ENCODE measurements around the gene DPP4. TPM values are rescaled to one million over a fixed set of nuclear protein-coding genes. Genes with fewer than 3 reads are reported as not detected.
A peak's percentile ranks its signal among the peaks of the same experiment; 100 is the strongest.

The DPP4 gene
- 0.80 and 1.4 TPM in 2 replicates for total RNA-seq (2021)
- percentile 33 among the genes with signal in this experiment for Bru-seq, nascent RNA
- BruChase-seq, experiment 1, labeled RNA remaining after a 2-hour chase = percentile 26 among the genes with signal in this experiment
- BruChase-seq, experiment 2, labeled RNA remaining after a 6-hour chase = percentile 24 among the genes with signal in this experiment
- long read RNA-seq = 0 reads

- DNase-seq (ENCODE audit: low spot score) = peak; percentile 19
- Histone ChIP-seq H3K4me1 (ENCODE audit: insufficient read depth, low read length, poor library complexity, severe bottlenecking) (peaks cover 4% of the 10 kb centered on the region), H3K27ac (ENCODE audit: low read depth, low read length, poor library complexity, severe bottlenecking) (no peak within 1 kb of the TSS), H3K36me3 (ENCODE audit: insufficient read depth, low read length, poor library complexity, severe bottlenecking) (no peaks in the 10 kb centered on the region), H3K4me3 (ENCODE audit: low read depth, low read length, poor library complexity, severe bottlenecking) (peak within 1 kb of the TSS; percentile 50), H3K9me3 (ENCODE audit: low read depth, low read length, poor library complexity, severe bottlenecking) (no peaks in the 10 kb centered on the region), H3K27me3 (replicated peaks; ENCODE audit: insufficient read depth, low read depth, low read length, poor library complexity) (peaks cover 15% of the 10 kb centered on the region)
- intact Hi-C loops (cut with micrococcal nuclease; ENCODE audit: unreplicated experiment) = no loop called here
- TF ChIP-seq EZH2 (IDR thresholded peaks at IDR 0.05; ENCODE audit: borderline replicate concordance, low read depth, low read length, poor library complexity, severe bottlenecking) = no peak
- no TSS peak for BruUV-seq (replicated peaks)
- ChIA-PET POLR2A (ENCODE audit: low non-redundant PET) (no interaction called here), CTCF (no interaction called here)
Observed at GRCh38 chr2:162073888-162074631, at the start of gene DPP4. Gene DPP4 (minus strand): TSS chr2:162074215. CDS start chr2:162073981, 234 bp downstream.

GRCh38 chr2:162118166-162119031 lies 44.4 kb upstream of the DPP4 start:
- intact Hi-C loops (cut with micrococcal nuclease; ENCODE audit: unreplicated experiment) = no loop called here
- DNase-seq (ENCODE audit: low spot score) = no peak
- H3K4me3 ChIP-seq (ENCODE audit: low read depth, low read length, poor library complexity, severe bottlenecking) = no peak overlapping the region
- H3K27ac ChIP-seq (ENCODE audit: low read depth, low read length, poor library complexity, severe bottlenecking) = no peak overlapping the region
- TF ChIP-seq, protein P1, sequence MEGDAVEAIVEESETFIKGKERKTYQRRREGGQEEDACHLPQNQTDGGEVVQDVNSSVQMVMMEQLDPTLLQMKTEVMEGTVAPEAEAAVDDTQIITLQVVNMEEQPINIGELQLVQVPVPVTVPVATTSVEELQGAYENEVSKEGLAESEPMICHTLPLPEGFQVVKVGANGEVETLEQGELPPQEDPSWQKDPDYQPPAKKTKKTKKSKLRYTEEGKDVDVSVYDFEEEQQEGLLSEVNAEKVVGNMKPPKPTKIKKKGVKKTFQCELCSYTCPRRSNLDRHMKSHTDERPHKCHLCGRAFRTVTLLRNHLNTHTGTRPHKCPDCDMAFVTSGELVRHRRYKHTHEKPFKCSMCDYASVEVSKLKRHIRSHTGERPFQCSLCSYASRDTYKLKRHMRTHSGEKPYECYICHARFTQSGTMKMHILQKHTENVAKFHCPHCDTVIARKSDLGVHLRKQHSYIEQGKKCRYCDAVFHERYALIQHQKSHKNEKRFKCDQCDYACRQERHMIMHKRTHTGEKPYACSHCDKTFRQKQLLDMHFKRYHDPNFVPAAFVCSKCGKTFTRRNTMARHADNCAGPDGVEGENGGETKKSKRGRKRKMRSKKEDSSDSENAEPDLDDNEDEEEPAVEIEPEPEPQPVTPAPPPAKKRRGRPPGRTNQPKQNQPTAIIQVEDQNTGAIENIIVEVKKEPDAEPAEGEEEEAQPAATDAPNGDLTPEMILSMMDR (conservative IDR thresholded peaks at IDR 0.05; ENCODE audit: low read depth, low read length) = no peak
- TF ChIP-seq EZH2 (IDR thresholded peaks at IDR 0.05; ENCODE audit: borderline replicate concordance, low read depth, low read length, poor library complexity, severe bottlenecking) = no peak
- no peaks in the 10 kb centered on the region for H3K36me3 ChIP-seq (ENCODE audit: insufficient read depth, low read length, poor library complexity, severe bottlenecking)
- no peaks in the 10 kb centered on the region for H3K9me3 ChIP-seq (ENCODE audit: low read depth, low read length, poor library complexity, severe bottlenecking)
- ChIA-PET CTCF (no interaction called here), POLR2A (ENCODE audit: low non-redundant PET) (no interaction called here)
- H3K4me1 ChIP-seq (ENCODE audit: insufficient read depth, low read length, poor library complexity, severe bottlenecking) = no peaks in the 10 kb centered on the region
- no peaks in the 10 kb centered on the region for H3K27me3 ChIP-seq (replicated peaks; ENCODE audit: insufficient read depth, low read depth, low read length, poor library complexity)
- BruUV-seq (replicated peaks) = no TSS peak

GRCh38 chr2:162116352-162116751 lies 42.3 kb upstream of the DPP4 start:
- DNase-seq (ENCODE audit: low spot score) = no peak
- Histone ChIP-seq H3K9me3 (ENCODE audit: low read depth, low read length, poor library complexity, severe bottlenecking) (no peaks in the 10 kb centered on the region), H3K4me3 (ENCODE audit: low read depth, low read length, poor library complexity, severe bottlenecking) (no peak overlapping the region), H3K27me3 (replicated peaks; ENCODE audit: insufficient read depth, low read depth, low read length, poor library complexity) (no peaks in the 10 kb centered on the region), H3K36me3 (ENCODE audit: insufficient read depth, low read length, poor library complexity, severe bottlenecking) (no peaks in the 10 kb centered on the region), H3K4me1 (ENCODE audit: insufficient read depth, low read length, poor library complexity, severe bottlenecking) (no peaks in the 10 kb centered on the region), H3K27ac (ENCODE audit: low read depth, low read length, poor library complexity, severe bottlenecking) (no peak overlapping the region)
- BruUV-seq (replicated peaks) = no TSS peak
- TF ChIP-seq EZH2 (IDR thresholded peaks at IDR 0.05; ENCODE audit: borderline replicate concordance, low read depth, low read length, poor library complexity, severe bottlenecking) = no peak
- TF ChIP-seq, protein P1 (conservative IDR thresholded peaks at IDR 0.05; ENCODE audit: low read depth, low read length) = no peak
- CTCF ChIA-PET = no interaction called here
- intact Hi-C loops (cut with micrococcal nuclease; ENCODE audit: unreplicated experiment) = no loop called here
- POLR2A ChIA-PET (ENCODE audit: low non-redundant PET) = no interaction called here

Data from A673 (cell line).